ENCODE measurements around the gene CNIH4.
"Not testable (repeated sequence)": the region's sequence is repeated elsewhere in the genome, so short reads cannot be mapped to it uniquely, and the experiment has no call there.

Gene CNIH4

DNA sequence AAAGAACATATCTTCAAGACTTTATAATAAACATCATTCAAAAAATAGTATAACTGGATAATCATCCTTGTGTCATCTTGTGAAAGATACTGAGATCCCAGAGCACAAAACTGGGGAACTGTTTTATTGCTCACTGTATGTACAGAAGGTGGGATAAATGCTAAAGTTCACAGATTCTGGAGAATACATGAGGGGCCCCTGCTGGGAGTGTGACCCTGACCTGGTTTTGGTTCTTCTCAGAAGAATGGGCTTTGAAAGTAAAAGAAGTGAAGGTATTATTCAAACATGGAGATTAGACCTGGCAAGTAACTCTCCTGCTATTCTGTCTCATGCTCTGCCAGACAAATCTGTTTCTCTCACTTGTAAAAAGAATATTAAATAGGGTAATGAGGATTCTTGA, 63.4 kb downstream of the CNIH4 start:
- no peak for DNase-seq (ENCODE audit: low read depth)
- no peak for TF ChIP-seq MYC (IDR thresholded peaks at IDR 0.05; ENCODE audit: low read depth, low read length)
- TF ChIP-seq, protein P1, sequence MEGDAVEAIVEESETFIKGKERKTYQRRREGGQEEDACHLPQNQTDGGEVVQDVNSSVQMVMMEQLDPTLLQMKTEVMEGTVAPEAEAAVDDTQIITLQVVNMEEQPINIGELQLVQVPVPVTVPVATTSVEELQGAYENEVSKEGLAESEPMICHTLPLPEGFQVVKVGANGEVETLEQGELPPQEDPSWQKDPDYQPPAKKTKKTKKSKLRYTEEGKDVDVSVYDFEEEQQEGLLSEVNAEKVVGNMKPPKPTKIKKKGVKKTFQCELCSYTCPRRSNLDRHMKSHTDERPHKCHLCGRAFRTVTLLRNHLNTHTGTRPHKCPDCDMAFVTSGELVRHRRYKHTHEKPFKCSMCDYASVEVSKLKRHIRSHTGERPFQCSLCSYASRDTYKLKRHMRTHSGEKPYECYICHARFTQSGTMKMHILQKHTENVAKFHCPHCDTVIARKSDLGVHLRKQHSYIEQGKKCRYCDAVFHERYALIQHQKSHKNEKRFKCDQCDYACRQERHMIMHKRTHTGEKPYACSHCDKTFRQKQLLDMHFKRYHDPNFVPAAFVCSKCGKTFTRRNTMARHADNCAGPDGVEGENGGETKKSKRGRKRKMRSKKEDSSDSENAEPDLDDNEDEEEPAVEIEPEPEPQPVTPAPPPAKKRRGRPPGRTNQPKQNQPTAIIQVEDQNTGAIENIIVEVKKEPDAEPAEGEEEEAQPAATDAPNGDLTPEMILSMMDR (IDR thresholded peaks at IDR 0.05; ENCODE audit: low read depth, low read length) = no peak
- TF ChIP-seq, protein P2, sequence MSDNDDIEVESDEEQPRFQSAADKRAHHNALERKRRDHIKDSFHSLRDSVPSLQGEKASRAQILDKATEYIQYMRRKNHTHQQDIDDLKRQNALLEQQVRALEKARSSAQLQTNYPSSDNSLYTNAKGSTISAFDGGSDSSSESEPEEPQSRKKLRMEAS (IDR thresholded peaks at IDR 0.05; ENCODE audit: low read depth, low read length) = no peak
- no peak for TF ChIP-seq POLR2A (IDR thresholded peaks at IDR 0.05; ENCODE audit: extremely low read depth, insufficient read length)
- no peak overlapping the region for H3K4me3 ChIP-seq (ENCODE audit: low read depth, low read length)

DNA sequence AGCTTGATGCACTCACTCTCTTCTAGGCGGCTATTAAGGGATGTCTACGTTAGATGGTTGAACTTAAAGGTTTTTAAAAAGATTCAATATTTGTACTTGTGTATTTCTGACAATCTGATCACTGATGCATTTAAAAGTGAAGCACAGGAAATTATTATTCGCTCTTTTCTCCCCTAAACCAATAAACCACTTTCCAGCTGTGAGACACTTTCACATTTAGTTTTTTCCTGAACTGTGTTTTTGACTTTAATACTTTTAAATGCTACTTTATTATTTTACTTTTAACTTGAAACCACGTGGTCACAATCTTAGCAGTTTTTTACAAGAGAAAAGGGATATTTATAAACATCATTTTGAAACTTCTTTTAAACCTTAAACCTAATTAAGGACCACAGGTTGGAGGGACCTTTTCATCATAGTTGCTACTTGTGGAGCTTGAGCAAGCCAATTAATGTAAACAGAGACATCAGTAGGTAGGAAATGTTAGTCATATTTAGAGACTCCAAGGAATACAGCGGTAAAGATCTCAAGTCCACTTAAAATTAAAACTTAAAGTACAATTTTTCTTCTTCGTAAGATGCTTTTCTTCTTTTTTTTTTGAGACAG, 68.7 kb downstream of the CNIH4 start:
- DNase-seq (ENCODE audit: low read depth) = no peak
- no peak for TF ChIP-seq MYC (IDR thresholded peaks at IDR 0.05; ENCODE audit: low read depth, low read length)
- TF ChIP-seq, protein P2 (IDR thresholded peaks at IDR 0.05; ENCODE audit: low read depth, low read length) = no peak
- TF ChIP-seq, protein P1 (IDR thresholded peaks at IDR 0.05; ENCODE audit: low read depth, low read length) = no peak
- no peak for TF ChIP-seq POLR2A (IDR thresholded peaks at IDR 0.05; ENCODE audit: extremely low read depth, insufficient read length)
- no peak overlapping the region for H3K4me3 ChIP-seq (ENCODE audit: low read depth, low read length)

DNA sequence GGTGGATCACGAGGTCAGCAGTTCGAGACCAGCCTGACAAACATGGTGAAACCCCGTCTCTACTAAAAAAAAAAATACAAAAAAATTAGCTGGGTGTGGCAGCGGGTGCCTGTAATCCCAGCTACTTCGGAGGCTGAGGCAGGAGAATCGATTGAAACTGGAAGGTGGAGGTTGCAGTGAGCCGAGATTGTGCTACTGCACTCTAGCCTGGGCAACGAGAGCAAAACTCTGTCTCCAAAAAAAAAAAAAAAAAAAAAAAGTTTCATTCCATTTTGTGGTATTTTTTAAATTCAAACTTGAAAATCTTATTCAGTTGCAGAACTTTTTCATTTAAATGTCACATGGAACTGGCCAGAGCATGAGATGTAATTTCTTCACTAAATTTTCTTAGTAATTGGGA, 70.2 kb downstream of the CNIH4 start:
- not testable (repeated sequence) for H3K4me3 ChIP-seq (ENCODE audit: low read depth, low read length); DNase-seq (ENCODE audit: low read depth)

DNA sequence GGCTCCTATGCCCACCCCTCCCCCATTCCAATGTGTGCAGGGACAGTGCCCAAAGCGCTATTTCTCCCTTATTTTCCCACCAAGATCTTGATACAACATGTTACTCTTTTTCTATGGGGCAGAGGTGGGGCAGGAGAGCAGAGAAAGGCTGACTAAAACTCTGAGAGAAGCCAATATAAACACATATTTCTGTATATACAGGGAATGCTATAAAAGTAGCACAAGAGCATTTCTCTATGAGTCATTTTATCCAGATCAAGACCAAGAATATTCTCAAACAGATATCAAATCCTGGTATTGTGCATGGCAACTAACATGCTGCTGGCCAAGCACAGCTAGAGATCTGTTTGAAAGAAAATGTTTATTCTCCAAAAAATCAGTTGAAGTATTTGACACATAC, 70.7 kb downstream of the CNIH4 start:
- no peak overlapping the region for H3K4me3 ChIP-seq (ENCODE audit: low read depth, low read length)
- TF ChIP-seq MYC (IDR thresholded peaks at IDR 0.05; ENCODE audit: low read depth, low read length) (no peak), POLR2A (IDR thresholded peaks at IDR 0.05; ENCODE audit: extremely low read depth, insufficient read length) (no peak)
- TF ChIP-seq, protein P1 (IDR thresholded peaks at IDR 0.05; ENCODE audit: low read depth, low read length) = no peak
- TF ChIP-seq, protein P2 (IDR thresholded peaks at IDR 0.05; ENCODE audit: low read depth, low read length) = no peak
- DNase-seq (ENCODE audit: low read depth) = no peak

DNA sequence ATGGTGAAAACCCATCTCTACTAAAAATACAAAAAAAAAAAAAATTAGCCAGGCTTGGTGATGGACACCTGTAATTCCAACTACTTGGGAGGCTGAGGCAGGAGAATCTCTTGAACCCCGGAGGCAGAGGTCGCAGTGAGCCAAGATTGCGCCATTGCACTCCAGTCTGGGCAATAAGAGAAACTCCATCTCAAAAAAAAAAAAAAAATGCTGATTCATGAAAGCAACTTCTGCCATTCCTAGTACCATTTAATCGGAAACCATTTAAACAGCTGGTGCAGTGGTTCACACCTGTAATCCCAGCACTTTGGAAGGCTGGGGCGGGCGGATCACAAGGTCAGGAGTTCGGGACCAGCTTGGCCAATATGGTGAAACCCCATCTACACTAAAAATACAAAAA, 72.0 kb downstream of the CNIH4 start:
- DNase-seq (ENCODE audit: low read depth); H3K4me3 ChIP-seq (ENCODE audit: low read depth, low read length): not testable (repeated sequence)
